Measurements from ENCODE around the gene HBP1. TPM values are rescaled to one million over a fixed set of nuclear protein-coding genes. Genes with fewer than 3 reads are reported as not detected.
"Not testable (repeated sequence)": the region's sequence is repeated elsewhere in the genome, so short reads cannot be mapped to it uniquely, and the experiment has no call there.

The HBP1 gene
- total RNA-seq, 1 donor from 2014 or later: 65.8 TPM

- intact Hi-C loops (cut with DNase I): loop anchor here (1.0 kb wide), 1 partner anchor 203 kb away; no protein-coding TSS in a partner anchor
- DNase-seq (ENCODE audit: missing footprints) (peak; percentile 74), ATAC-seq (peak; percentile 69)
Observed at GRCh38 chr7:107150375-107151073, 18.3 kb upstream of the HBP1 start.

- intact Hi-C loops (cut with DNase I): no loop called here
- ATAC-seq (no peak), DNase-seq (ENCODE audit: missing footprints) (no peak)
Observed at GRCh38 chr7:107151538-107151937, 17.3 kb upstream of the HBP1 start.

DNA sequence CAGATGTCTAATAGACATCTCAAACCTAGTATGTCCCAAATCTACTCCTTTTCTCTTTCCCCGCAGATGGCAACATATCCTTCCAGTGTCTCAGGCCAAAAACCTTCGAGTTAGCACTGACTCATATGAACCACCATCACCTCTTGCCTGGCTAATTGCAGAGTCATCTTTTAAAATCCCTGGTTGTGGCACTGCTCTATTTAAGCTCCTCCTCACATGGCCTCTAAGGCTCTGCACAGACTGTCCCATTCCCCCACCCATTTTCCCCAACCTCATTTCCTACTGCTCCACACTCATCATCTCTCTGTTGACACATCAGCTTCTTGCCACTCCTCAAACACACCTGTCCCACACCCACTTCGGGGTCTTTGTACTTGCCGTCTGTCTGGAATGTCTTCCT lies 16.8 kb upstream of the HBP1 start:
- ATAC-seq (no peak), DNase-seq (ENCODE audit: missing footprints) (no peak)
- intact Hi-C loops (cut with DNase I): no loop called here

DNA sequence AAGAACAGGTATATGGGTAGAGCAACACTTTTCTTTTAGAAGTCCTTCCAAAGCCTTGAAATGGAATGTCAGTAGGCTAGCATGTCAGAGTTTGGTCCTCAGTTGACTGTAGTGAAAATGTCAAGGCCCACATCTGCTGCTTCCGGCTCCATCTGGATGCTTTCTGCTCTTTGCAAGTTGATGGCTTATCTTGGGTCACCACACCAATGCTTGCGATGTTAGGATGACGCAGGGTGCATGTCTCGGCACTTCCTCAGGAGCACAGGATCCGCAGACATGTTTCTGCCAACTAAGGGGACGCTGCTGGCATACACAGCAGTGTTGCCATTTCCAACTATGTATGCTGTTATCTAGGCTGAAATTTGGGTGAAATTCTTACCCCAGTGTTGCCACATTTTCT lies 14.0 kb upstream of the HBP1 start:
- intact Hi-C loops (cut with DNase I): no loop called here
- DNase-seq (ENCODE audit: missing footprints) (no peak), ATAC-seq (no peak)

GRCh38 chr7:107155726-107156125 lies 13.1 kb upstream of the HBP1 start:
- ATAC-seq; intact Hi-C loops (cut with DNase I): not testable (repeated sequence)

GRCh38 chr7:107157091-107157490 lies 11.7 kb upstream of the HBP1 start:
- intact Hi-C loops (cut with DNase I): no loop called here
- no peak for DNase-seq (ENCODE audit: missing footprints)
- no peak for ATAC-seq

More at GRCh38 chr7:107155726-107156125, 13.1 kb upstream of the HBP1 start:
- DNase-seq (ENCODE audit: missing footprints): not testable (repeated sequence)

DNA sequence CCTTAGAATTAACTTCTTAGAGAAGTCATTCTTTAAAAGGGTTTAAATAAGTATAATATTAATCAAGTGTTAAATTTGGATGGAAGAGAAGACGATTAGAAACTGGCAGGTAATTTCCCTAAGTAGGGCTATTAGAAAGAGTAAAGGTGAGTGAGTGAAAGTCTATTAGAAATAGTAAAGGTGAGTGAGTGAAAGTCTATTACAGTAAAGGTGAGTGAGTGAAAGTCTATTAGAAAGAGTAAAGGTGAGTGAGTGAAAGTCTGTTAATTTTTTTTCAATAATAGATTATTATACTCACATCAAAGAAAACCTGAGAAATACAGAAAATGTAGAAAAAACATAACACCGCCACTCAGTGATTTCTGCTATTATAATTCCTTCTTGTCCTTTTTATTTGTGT lies 10.8 kb upstream of the HBP1 start:
- intact Hi-C loops (cut with DNase I): no loop called here
- no peak for DNase-seq (ENCODE audit: missing footprints)

DNA sequence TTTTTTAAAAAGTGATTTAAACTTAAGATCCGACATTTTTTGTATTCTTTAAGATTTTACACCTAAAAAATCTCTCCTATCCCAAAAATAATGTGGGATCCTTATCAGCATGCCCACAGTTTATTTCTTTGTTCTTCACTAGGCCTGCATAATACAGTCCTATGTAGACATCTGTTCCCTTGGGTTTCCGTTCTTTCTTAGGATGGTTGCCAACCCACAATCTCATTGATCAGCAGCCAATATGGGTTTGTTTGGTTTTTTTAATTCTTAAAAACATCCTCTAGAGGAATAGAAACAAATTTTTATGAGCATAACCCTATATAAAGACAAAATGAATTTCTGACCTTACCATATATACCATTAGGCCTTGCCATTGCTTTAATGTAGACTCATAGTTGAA lies 8.4 kb upstream of the HBP1 start:
- intact Hi-C loops (cut with DNase I): no loop called here
- no peak for ATAC-seq
- no peak for DNase-seq (ENCODE audit: missing footprints)

More for the DNA sequence above, 10.8 kb upstream of the HBP1 start:
- no peak for ATAC-seq

DNA sequence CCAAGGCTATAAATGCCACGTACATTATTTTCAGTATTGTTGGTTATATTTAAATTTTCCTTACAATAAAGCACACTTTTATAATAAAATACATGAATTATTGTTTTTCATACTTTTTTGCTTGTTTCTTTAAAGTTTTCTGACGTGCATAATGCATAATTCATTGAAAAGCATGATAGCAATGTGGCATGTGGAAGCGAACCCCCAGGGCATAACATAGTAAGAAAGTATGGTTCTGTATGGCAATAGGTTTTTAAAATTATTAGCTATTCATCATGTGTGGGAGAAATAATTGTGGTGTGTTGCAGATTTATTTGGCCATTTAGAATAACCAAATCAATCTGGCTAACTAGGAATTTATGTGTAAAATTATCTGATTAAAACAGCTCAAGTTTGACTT lies 7.4 kb upstream of the HBP1 start:
- intact Hi-C loops (cut with DNase I): no loop called here
- ATAC-seq: no peak
- no peak for DNase-seq (ENCODE audit: missing footprints)

- ATAC-seq: no peak
- intact Hi-C loops (cut with DNase I): no loop called here
Observed at GRCh38 chr7:107162475-107162874, 6.3 kb upstream of the HBP1 start.

GRCh38 chr7:107164092-107164491 lies 4.7 kb upstream of the HBP1 start:
- ATAC-seq: no peak
- no peak for DNase-seq (ENCODE audit: missing footprints)
- intact Hi-C loops (cut with DNase I): no loop called here

More at GRCh38 chr7:107162475-107162874, 6.3 kb upstream of the HBP1 start:
- no peak for DNase-seq (ENCODE audit: missing footprints)

DNA sequence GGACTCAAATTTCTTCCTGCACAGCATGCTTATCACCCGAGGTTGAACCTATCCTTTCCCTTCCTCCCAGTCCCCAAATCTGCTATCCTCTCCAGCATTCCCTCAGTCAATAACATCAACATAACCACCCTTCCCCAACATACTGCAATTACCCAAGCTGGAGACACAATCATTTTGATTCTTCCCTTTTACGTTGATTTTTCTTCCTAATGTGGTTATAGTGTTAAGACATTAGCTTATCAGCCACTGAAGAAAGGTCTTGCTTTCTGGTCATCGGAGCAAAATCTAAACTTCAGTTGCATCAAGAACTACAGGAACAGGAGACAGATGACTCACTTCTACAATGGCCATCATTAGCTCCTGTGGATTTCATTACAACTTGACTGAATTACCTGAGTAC lies 3.5 kb upstream of the HBP1 start:
- ATAC-seq: no peak
- DNase-seq (ENCODE audit: missing footprints): no peak
- intact Hi-C loops (cut with DNase I): loop anchor here (5.0 kb wide), 2 partner anchors 503 to 1093 kb away; partner anchors contain the start of gene CCDC71L

DNA sequence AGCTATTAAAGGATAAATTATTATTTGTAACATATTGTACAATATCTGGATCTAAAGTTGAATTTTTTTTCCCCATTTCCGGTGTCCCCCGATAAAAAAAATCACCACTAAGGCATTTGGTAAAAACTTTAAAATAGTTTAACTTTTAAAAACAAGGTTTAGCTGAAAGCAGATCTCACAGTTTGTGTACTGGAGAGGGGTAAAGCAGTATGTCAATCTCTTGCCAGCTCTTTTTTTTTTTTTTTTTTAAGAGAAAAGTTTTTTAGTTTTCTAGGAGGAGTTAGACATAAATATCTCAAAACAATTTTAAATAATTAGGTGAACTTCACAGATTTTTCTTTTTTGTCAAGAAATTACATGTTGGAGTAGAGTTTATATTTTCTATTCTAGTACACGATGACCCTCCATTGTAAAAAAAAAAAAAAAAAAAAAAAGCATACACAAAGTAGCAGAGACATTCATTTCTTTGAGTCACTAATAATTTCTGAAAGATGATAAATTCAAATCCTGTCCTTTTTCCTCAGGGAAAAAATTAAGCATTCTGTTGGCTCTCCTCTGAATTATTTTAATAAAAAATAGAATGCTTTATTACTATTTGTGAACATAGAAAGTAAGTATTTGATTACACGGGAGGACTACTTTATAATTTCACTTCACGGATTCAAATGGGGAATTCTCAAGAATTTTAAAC lies 1.9 kb upstream of the HBP1 start:
- ATAC-seq (no peak), DNase-seq (ENCODE audit: missing footprints) (no peak)
- intact Hi-C loops (cut with DNase I): loop anchor here (5.0 kb wide), 2 partner anchors 505 to 1095 kb away; partner anchors contain the start of gene CCDC71L

DNA sequence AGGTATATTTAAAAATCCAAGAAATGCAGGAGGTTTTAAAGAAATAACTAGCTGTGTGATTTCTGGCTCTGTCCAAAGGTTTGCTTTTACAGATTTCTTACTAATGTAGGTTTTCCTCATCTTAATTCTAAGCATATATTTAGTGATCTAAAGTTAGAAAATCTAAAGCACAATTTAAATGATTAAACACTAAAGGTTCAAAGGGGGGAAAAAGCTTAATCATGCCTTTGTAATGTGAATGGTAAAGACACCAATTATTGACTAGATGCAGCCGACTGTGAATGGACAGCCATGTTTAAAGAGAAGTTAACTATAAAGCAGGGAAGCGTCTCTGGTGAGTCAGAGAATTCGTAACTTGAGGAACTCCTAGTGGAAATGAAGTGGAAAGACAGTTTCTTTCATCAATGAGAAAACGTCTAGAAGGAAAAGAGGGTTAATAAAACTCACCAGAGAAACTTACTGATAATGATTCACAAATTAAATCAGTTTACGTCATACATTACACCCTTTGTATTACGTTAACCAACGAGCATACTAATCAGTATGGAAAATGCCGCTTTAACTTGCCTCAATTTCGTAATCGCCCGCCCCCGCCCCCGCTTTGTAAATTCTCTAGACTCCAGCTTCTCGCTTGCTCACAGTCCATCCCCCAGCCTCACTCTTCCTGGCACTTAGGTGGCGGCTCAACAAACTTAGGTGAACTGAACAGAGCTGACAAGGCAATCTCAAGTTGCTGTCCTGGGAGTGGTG lies 1.1 kb upstream of the HBP1 start:
- ATAC-seq (peak; percentile 0), DNase-seq (ENCODE audit: missing footprints) (no peak)
- intact Hi-C loops (cut with DNase I): loop anchor here (1.0 to 5.0 kb wide), 3 partner anchors 505 to 1095 kb away; partner anchors contain the start of genes CCDC71L and DLD

DNA sequence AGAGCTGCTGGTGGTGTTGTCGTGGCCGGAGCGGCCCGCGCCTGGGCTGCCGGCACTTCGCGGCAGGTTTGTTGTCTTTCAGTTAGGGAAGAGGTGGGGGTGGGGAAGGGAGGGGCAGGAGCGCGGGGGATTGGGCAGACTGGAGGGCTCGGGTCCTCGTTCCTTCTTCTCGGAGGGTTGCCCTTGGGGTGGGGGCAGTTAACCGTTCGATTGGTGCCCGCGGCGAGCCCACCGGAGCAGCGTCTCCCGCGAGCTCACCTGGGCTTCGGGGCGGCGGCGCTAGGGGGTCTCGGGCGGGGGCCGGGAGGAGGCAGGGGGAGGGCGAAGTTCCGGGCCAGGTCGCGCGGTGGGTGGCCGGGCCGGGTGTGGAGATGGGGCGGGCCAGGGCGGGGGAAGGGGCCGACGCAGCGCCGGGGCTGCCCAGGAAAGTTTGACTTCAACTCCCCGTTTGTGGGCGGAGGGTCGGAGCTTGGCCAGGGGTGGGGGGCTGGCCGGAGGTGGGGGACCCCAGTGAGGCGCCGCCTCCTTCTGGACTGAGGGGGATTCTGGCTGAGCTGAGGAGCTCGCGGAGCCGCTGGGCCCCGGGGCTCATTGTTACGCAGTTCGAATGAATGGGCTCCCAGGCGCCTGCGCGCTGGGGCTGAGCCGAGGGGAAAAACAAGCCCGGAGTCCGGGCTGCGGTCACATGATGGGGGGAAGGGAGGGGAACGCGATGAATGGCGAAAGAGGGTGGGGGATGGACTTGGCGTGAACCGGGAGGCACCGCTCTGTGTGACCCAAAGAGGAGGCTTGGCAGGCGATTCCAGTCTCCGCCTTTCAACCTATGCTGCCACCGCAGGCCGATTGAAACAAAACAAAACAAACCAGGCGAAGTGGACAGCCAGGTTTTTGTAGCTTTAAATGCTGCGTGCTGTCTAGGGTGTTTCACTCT lies 582 bp downstream of the HBP1 start:
- intact Hi-C loops (cut with DNase I): loop anchor here (5.0 to 10.0 kb wide), 3 partner anchors 405 to 1097 kb away; partner anchors contain the start of gene CCDC71L
- DNase-seq (ENCODE audit: missing footprints): peak; percentile 97
- peak; percentile 84 for ATAC-seq

DNA sequence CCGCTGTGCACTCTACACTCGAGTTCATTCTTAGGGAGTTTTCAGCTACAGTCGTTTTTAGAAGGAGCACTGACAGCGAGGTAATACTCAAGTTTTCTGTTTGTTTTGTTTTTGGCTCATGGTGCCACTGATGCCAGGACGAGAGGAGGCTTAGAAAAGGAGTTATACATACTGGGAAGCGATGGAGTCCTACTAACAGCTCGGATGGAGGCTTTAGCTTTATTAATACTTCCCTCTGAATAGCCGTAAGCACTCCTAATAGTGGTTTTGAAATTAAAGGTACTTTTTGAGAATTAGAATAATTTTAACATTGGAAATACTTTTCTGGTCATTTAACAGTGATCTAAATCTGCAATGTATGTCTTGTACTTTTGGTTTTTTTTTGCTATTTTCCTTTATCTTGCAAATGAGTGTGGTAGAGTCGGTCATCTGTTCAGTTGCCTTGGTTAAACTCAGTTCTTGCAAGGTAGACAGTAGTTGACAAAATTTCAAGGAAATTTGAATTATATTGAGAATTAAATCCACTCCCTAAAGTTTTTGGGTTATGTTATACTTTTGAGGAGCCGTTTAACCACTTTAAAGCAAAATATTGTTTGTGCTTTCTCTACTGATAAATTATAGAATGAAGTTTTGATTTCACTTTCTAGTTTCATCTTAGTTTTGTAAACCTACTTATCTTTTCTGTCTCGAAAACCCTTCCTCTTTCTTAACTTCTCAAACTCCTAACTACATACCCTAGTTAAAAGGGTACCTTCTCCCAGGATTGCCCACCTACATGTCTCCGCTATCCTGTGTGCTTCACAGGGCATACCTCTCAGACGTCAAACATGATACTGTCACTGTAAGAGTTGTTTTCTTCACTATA lies 1.5 kb downstream of the HBP1 start:
- intact Hi-C loops (cut with DNase I): loop anchor here (10.0 kb wide), 1 partner anchor 405 kb away; no protein-coding TSS in a partner anchor
- DNase-seq (ENCODE audit: missing footprints) (no peak), ATAC-seq (no peak)

DNA sequence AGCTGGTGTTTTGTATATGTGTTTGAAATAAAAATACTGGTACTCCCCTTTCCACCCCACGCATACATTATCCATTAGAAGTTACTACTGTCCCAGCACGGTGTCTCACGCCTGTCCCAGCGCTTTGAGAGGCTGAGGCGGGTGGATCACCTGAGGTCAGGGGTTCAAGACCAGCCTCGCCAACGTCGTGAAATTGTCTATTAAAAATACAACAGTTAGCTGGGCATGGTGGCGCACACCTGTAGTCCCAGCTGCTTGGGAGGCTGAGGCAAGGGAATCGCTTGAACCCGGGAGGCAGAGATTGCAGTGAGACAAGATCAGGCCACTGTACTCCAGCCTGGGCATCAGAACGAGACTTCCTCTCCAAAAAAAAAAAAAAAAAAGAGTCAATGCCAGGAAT lies 2.7 kb downstream of the HBP1 start:
- no peak for ATAC-seq
- intact Hi-C loops (cut with DNase I): loop anchor here (10.0 kb wide), 1 partner anchor 403 kb away; no protein-coding TSS in a partner anchor
- DNase-seq (ENCODE audit: missing footprints): no peak

Data from Right ventricle myocardium inferior (tissue), 1 donor.